Rectal smooth muscle tissue (tissue), 1 donor: ENCODE measurements around the gene MCMBP.

Experiments used
- H3K27ac ChIP-seq: one replicate; pipeline ENCODE4 v1.7.0; 2013; ENCODE audit warnings: low read depth, low read length, inconsistent platforms
- H3K27me3 ChIP-seq: one replicate; pipeline ENCODE4 v1.7.0; 2013; ENCODE audit warnings: low read length; ENCODE audit not compliant: control insufficient read depth, insufficient read depth
- H3K36me3 ChIP-seq: one replicate; pipeline ENCODE4 v1.7.0; 2013; ENCODE audit warnings: low read length; ENCODE audit not compliant: control insufficient read depth, insufficient read depth
- H3K4me1 ChIP-seq: one replicate; pipeline ENCODE4 v1.7.0; 2013; ENCODE audit warnings: low read length; ENCODE audit not compliant: control insufficient read depth, insufficient read depth
- H3K4me3 ChIP-seq: one replicate; pipeline ENCODE4 v1.7.0; 2013; ENCODE audit warnings: low read length
- H3K9ac ChIP-seq: one replicate; pipeline ENCODE4 v1.7.0; 2013; ENCODE audit warnings: low read length

MCMBP gene

DNA sequence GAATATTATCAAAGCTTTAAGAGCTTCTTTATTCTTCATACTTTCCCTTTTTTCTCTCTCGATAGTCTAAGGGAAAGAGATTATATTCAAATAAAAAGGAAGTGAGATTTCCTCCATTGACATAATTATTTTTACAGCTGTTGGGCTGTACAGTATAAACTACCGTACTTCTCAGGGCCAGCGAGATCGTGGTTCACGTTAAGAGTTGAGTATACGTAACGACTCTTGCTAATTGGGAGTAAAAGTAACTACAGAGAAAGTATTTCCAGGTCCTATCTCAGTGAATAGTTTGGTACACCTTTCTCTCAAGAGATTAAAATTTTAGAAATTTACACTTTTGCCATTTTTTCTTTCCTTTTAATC, 89.0 kb downstream of the MCMBP start:
- Histone ChIP-seq H3K4me1 (peaks cover 11% of the 10 kb centered on the region), H3K9ac (no peak overlapping the region), H3K27ac (no peak overlapping the region), H3K27me3 (no peaks in the 10 kb centered on the region), H3K36me3 (no peaks in the 10 kb centered on the region), H3K4me3 (no peak overlapping the region)

DNA sequence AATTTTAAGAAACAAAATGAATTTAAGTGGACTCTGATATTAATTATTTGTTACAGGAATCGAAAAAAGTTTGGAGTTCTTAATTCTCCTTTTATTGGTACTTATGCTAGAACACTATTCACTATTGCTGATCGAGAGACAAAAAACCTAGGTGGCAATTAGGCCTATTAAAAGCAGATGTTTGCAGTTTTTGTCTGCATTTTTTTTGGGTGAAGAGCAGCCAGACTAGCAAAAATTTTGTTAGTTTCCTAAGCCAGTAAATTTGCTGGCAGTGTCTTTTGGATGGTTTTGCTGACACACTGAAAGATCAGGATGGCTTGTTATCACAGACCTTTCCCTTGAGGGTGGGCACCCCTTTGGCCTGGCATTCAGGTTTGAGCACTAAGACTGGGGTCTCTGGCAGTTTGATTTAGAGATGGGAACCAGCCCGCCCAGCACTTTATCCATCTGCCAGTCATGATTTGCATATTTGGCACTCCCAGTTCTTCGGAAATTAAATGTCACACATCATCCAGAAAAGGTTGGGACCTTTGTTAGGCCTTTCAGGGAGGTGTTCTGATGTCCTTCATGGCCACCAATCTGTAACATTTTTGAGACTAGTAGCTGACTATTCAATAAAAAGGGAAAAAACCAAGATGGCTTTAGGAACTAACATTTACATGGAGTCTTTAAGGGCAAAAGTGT, 89.5 kb downstream of the MCMBP start:
- no peaks in the 10 kb centered on the region for H3K36me3 ChIP-seq
- no peak overlapping the region for H3K27ac ChIP-seq
- H3K9ac ChIP-seq: no peak overlapping the region
- H3K27me3 ChIP-seq: no peaks in the 10 kb centered on the region
- peaks cover 11% of the 10 kb centered on the region for H3K4me1 ChIP-seq
- no peak overlapping the region for H3K4me3 ChIP-seq

DNA sequence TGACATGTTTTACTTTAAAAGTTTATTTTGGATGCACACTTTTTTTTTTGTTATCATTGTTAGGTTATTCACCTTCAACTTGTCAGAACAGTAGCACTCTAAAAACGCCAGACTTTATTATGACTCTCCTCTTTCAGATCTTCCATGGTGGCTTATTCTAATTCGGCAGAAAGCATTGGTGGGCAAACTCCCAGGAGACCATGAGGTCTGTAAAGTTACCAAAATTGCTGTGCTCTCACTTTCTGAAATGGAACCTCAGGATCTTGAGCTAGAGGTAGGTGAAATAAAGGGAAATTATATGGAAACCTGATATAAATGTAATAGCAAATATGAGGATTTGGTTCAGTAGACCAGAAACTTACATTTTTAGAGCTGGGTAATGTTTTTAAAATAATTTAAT, 91.1 kb downstream of the MCMBP start:
- peaks cover 11% of the 10 kb centered on the region for H3K4me1 ChIP-seq
- no peak overlapping the region for H3K9ac ChIP-seq
- no peak overlapping the region for H3K4me3 ChIP-seq
- no peaks in the 10 kb centered on the region for H3K27me3 ChIP-seq
- no peaks in the 10 kb centered on the region for H3K36me3 ChIP-seq
- H3K27ac ChIP-seq: no peak overlapping the region

DNA sequence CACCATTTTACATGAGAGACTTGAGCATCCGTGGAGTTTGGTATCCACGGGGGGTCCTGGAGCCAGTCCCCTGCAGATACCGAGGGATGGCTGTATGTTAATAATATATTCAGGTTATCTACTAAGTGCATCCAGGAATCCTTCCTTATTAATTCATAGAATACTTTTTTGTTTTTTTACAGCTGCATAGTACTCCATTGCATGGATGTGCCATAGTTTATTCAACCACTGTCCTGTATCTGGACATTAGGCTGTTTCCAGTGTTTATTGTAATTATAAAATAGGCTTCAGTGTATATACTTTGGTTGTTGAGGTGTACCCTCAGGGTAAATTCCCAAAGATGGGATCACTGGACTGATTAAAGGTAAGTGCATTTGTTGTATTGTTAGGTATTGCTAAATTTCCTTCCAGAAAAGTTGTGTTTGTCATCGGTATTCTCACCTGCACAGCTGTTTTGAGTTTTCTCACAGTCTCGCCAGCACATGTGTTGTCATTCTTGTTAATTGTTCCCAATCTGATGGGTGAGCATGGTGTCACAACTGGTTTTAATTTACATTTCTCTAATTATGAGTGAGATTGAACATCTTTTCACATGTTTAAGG, 91.7 kb downstream of the MCMBP start:
- no peak overlapping the region for H3K4me3 ChIP-seq
- no peaks in the 10 kb centered on the region for H3K27me3 ChIP-seq
- peaks cover 11% of the 10 kb centered on the region for H3K4me1 ChIP-seq
- H3K36me3 ChIP-seq: no peaks in the 10 kb centered on the region
- H3K27ac ChIP-seq: no peak overlapping the region
- H3K9ac ChIP-seq: no peak overlapping the region
